Osteocyte (in vitro differentiated cells): ENCODE results near the gene FAP. TPM values are rescaled to one million over a fixed set of nuclear protein-coding genes. Genes with fewer than 3 reads are reported as not detected.

ENCODE experiments used
- total RNA-seq: library from RNA; stranded (reverse); gene quantifications from 2 replicates; pipeline ENCODE4 v1.2.1, GENCODE V29; 2021

FAP gene
- total RNA-seq, 1 donor from 2014 or later = 38.1 TPM

Other genes starting within 250 kb of the FAP start
- not detected in 2 replicates for gene DPP4, start 169.2 kb downstream of the FAP start, total RNA-seq
- gene GCG, start 91.2 kb downstream of the FAP start, total RNA-seq = 0.57 TPM in 1 of 2 replicates, not detected in the other
- gene IFIH1, start 75.2 kb upstream of the FAP start, total RNA-seq = 5.4 and 6.4 TPM in 2 replicates
- 3.9 and 4.0 TPM in 2 replicates for gene GCA, start 100.7 kb upstream of the FAP start, total RNA-seq